ENCODE measurements around the gene TRIP13. TPM values are rescaled to one million over a fixed set of nuclear protein-coding genes. Genes with fewer than 3 reads are reported as not detected.

The TRIP13 gene
- total and polyA plus RNA-seq, 10 of the 15 experiments (the other 5 are each of a cell fraction or from before 2014, with no cell fraction given), result 15.1 to 64.9 (median 32.2) TPM

DNA sequence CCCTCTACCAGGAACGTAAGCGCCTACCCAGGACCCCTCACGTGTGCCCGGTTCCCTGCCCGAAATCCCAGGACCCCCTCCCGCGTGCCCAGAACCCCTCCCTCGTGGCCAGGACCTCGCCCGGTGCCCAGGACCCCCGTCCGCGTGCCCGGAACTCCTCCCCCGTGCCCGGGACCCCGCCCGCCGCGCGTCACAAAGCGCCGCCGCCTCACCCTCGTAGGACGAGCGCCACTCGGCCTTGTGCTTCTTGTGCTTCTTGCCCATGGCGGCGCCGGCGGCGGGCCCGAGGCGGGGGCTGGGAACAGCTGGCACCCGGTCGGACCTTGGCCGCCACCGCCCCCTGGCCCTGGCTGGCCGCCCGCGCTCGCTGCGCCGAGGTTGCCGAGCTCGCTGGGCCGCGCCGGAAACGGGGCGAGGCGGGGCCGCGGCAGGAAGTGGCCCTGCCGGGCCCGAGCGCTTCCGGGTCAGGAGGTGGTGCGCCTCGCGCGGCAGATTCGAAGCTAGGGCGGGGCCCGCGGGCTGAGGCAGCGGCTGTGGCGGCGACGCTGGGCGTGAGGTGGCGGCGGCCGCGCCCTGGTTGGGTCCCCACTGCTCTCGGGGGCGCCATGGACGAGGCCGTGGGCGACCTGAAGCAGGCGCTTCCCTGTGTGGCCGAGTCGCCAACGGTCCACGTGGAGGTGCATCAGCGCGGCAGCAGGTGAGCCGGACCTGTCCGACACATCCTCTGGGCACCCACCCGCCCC is at the start of gene TRIP13, which contains the start of gene BRD9 (continued):
- no peak for TF ChIP-seq EED (IDR thresholded peaks at IDR 0.05; ENCODE audit: low read depth)
- peak; percentile 85 for TF ChIP-seq CREB1 (IDR thresholded peaks at IDR 0.05; ENCODE audit: low read depth)
- 0 out of 6 replicates have a peak, but pooled peaks of 1 of the 3 experiments have one; percentile 1 for TF ChIP-seq CTCF (IDR thresholded peaks at IDR 0.05 in 2 of 3, conservative IDR thresholded peaks at IDR 0.05 in 1 of 3; ENCODE audit: control insufficient read depth in 2 of 3, extremely low read depth in 1 of 3, insufficient read depth in 1 of 3, low read depth in 3 of 3, low read length in 3 of 3)
- peak; percentile 72; the same call in 1 of the 3 replicates for TF ChIP-seq POU2F2 (IDR thresholded peaks at IDR 0.05; ENCODE audit: borderline replicate concordance, low read depth, low read length)
- TF ChIP-seq NR2F1 (conservative IDR thresholded peaks at IDR 0.05), result peak; percentile 74
- peak; percentile 98 for TF ChIP-seq MXI1 (IDR thresholded peaks at IDR 0.05; ENCODE audit: low read depth, low read length)
- peak; percentile 65; the same call in 1 of the 2 replicates for TF ChIP-seq TBL1XR1 (IDR thresholded peaks at IDR 0.05; ENCODE audit: low read depth, low read length)
- TF ChIP-seq NBN (IDR thresholded peaks at IDR 0.05), result 0 out of 2 replicates have a peak, but pooled peaks have one; percentile 32
- TF ChIP-seq NFYA (IDR thresholded peaks at IDR 0.05; ENCODE audit: borderline replicate concordance, low read depth, low read length), result no peak
- TF ChIP-seq MYB (IDR thresholded peaks at IDR 0.05; ENCODE audit: borderline replicate concordance, low read depth, low read length), result no peak
- no peak for TF ChIP-seq CBFB (IDR thresholded peaks at IDR 0.05; ENCODE audit: low read depth)
- peak; percentile 99 for TF ChIP-seq NR2C1 (IDR thresholded peaks at IDR 0.05)
- TF ChIP-seq KLF5 (IDR thresholded peaks at IDR 0.05; ENCODE audit: partially characterized antibody), result peak; percentile 90
- no peak for TF ChIP-seq CHD2 (IDR thresholded peaks at IDR 0.05; ENCODE audit: borderline replicate concordance, low read depth, low read length)
- TF ChIP-seq REST (IDR thresholded peaks at IDR 0.05; ENCODE audit: low read depth, low read length), result 0 out of 2 replicates have a peak, but pooled peaks have one; percentile 16
- no peak for TF ChIP-seq POLR2AphosphoS2 (IDR thresholded peaks at IDR 0.05; ENCODE audit: low read depth, low read length)
- TF ChIP-seq MAX (IDR thresholded peaks at IDR 0.05; ENCODE audit: low read depth, low read length), result peak; percentile 85; the same call in 1 of the 2 replicates
- peak; percentile 80 for TF ChIP-seq DPF2 (IDR thresholded peaks at IDR 0.05)
- peak; percentile 34; the same call in 1 of the 2 replicates for TF ChIP-seq TCF3 (IDR thresholded peaks at IDR 0.05; ENCODE audit: borderline replicate concordance, insufficient read depth, low read depth, low read length)
- peak; percentile 55 for TF ChIP-seq SP1 (IDR thresholded peaks at IDR 0.05; ENCODE audit: low read depth, low read length)
- TF ChIP-seq ZNF687 (IDR thresholded peaks at IDR 0.05), result peak; percentile 81; the same call in 1 of the 2 replicates

All from GM12878 (cell line).